Hepatocyte (in vitro differentiated cells): ENCODE results near the gene TCAP.

Experiments
- EZH2 ChIP-seq: fragments of 200-600 bp; sonication (generic); IDR thresholded peaks from 2 replicates; pipeline ENCODE4 v1.6.1; 2016; ENCODE audit warnings: antibody characterized with exemption, mild to moderate bottlenecking, borderline replicate concordance
- EZH2phosphoT487 ChIP-seq: fragments of 200-600 bp; sonication (generic); IDR thresholded peaks from one replicate; pipeline ENCODE4 v1.6.1; 2018; ENCODE audit warnings: antibody characterized with exemption, mild to moderate bottlenecking, low read depth, moderate library complexity; ENCODE audit not compliant: unreplicated experiment, severe bottlenecking
- TF ChIP-seq, protein P1 (sequence below): fragments of 200-600 bp; sonication (generic); IDR thresholded peaks from 2 replicates; pipeline ENCODE4 v1.5.1; 2016; ENCODE audit warnings: antibody characterized with exemption, mild to moderate bottlenecking; ENCODE audit not compliant: poor library complexity

DNA sequence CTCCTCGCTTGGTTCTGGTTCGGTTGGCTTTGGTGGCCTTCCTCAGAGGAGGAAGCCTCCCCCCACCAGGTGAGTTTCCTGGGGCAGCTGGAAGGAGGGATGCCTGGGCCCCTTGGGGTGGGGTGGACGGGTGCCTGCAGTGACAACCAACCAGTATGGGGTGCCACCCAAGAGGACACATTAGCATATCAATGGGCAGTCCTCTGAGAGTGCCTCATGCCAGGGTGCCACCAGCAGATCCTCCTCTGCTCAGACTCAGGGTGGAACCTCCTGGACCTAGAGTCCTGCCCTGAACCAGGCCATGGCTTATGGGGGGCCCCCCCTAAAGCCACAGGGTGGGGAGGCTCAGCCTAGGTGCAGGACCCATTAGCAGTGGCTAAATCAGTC, 35.7 kb upstream of the TCAP start:
- TF ChIP-seq EZH2 (no peak), EZH2phosphoT487 (no peak)
- TF ChIP-seq, protein P1, sequence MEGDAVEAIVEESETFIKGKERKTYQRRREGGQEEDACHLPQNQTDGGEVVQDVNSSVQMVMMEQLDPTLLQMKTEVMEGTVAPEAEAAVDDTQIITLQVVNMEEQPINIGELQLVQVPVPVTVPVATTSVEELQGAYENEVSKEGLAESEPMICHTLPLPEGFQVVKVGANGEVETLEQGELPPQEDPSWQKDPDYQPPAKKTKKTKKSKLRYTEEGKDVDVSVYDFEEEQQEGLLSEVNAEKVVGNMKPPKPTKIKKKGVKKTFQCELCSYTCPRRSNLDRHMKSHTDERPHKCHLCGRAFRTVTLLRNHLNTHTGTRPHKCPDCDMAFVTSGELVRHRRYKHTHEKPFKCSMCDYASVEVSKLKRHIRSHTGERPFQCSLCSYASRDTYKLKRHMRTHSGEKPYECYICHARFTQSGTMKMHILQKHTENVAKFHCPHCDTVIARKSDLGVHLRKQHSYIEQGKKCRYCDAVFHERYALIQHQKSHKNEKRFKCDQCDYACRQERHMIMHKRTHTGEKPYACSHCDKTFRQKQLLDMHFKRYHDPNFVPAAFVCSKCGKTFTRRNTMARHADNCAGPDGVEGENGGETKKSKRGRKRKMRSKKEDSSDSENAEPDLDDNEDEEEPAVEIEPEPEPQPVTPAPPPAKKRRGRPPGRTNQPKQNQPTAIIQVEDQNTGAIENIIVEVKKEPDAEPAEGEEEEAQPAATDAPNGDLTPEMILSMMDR = no peak
